ENCODE data around the gene MAGEF1.

The MAGEF1 gene

GRCh38 chr3:184660931-184661330 is 50.9 kb downstream of the MAGEF1 start:
- Mint-ChIP-seq H3K27ac (no peak overlapping the region), H3K27me3 (no peaks in the 10 kb centered on the region), H3K4me3 (no peak overlapping the region), H3K4me1 (ENCODE audit: low read depth) (peaks cover 16% of the 10 kb centered on the region), H3K9me3 (no peaks in the 10 kb centered on the region), H3K36me3 (ENCODE audit: low read depth) (no peaks in the 10 kb centered on the region)
